ENCODE measurements around the gene DMRT1.

Gene DMRT1

GRCh38 chr9:933356-933755, 91.9 kb downstream of the DMRT1 start:
- TF ChIP-seq, protein P1, sequence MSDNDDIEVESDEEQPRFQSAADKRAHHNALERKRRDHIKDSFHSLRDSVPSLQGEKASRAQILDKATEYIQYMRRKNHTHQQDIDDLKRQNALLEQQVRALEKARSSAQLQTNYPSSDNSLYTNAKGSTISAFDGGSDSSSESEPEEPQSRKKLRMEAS (IDR thresholded peaks at IDR 0.05): no peak
- TF ChIP-seq NFIC (IDR thresholded peaks at IDR 0.05) (no peak), YY1 (IDR thresholded peaks at IDR 0.05; ENCODE audit: low read depth) (no peak), EGR1 (IDR thresholded peaks at IDR 0.05) (no peak), TCF12 (IDR thresholded peaks at IDR 0.05; ENCODE audit: low read depth) (no peak), ZBTB7A (IDR thresholded peaks at IDR 0.05; ENCODE audit: low read depth) (no peak), FOXM1 (IDR thresholded peaks at IDR 0.05; ENCODE audit: borderline replicate concordance, low read depth) (no peak), CEBPB (IDR thresholded peaks at IDR 0.05) (no peak), RAD21 (IDR thresholded peaks at IDR 0.05; ENCODE audit: low read depth) (no peak)
- TF ChIP-seq, protein P2, sequence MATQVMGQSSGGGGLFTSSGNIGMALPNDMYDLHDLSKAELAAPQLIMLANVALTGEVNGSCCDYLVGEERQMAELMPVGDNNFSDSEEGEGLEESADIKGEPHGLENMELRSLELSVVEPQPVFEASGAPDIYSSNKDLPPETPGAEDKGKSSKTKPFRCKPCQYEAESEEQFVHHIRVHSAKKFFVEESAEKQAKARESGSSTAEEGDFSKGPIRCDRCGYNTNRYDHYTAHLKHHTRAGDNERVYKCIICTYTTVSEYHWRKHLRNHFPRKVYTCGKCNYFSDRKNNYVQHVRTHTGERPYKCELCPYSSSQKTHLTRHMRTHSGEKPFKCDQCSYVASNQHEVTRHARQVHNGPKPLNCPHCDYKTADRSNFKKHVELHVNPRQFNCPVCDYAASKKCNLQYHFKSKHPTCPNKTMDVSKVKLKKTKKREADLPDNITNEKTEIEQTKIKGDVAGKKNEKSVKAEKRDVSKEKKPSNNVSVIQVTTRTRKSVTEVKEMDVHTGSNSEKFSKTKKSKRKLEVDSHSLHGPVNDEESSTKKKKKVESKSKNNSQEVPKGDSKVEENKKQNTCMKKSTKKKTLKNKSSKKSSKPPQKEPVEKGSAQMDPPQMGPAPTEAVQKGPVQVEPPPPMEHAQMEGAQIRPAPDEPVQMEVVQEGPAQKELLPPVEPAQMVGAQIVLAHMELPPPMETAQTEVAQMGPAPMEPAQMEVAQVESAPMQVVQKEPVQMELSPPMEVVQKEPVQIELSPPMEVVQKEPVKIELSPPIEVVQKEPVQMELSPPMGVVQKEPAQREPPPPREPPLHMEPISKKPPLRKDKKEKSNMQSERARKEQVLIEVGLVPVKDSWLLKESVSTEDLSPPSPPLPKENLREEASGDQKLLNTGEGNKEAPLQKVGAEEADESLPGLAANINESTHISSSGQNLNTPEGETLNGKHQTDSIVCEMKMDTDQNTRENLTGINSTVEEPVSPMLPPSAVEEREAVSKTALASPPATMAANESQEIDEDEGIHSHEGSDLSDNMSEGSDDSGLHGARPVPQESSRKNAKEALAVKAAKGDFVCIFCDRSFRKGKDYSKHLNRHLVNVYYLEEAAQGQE (IDR thresholded peaks at IDR 0.05; ENCODE audit: low read depth): no peak
- TF ChIP-seq, protein P3, sequence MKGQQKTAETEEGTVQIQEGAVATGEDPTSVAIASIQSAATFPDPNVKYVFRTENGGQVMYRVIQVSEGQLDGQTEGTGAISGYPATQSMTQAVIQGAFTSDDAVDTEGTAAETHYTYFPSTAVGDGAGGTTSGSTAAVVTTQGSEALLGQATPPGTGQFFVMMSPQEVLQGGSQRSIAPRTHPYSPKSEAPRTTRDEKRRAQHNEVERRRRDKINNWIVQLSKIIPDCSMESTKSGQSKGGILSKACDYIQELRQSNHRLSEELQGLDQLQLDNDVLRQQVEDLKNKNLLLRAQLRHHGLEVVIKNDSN (IDR thresholded peaks at IDR 0.05): no peak

DNA sequence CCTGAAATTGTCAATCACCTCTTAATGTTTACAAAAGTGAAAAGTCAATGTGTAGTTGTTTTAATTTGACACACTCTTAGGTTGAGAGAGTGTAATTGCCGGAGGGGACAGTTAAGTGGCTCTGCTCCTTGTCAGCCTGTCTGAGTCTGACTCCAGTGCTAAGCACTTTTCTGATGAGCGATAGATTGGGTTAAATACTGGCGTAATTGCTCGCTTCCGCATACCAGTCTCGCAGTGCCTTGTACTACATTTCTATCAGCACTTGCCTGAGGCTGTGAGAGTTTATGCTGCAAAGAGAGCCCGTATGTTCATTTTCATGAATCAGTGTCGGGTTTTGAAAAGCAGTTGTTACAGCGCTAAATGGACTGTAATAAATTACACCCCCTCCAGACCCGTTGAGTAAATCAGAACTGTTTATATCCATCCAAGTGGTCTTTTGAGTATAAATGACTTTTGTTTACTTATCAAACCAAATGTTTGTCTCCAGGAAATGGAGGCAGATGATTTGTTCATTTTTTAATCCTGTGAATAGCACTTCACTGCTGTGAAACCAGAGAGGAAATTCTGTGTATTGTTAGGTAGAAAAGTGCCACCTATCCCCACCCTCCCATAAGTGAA, 94.0 kb downstream of the DMRT1 start:
- TF ChIP-seq NFIC (IDR thresholded peaks at IDR 0.05) (no peak), EP300 (IDR thresholded peaks at IDR 0.05; ENCODE audit: borderline replicate concordance) (no peak), TAF1 (IDR thresholded peaks at IDR 0.05; ENCODE audit: low read depth) (no peak), TEAD4 (IDR thresholded peaks at IDR 0.05) (no peak), ZBTB7A (IDR thresholded peaks at IDR 0.05; ENCODE audit: low read depth) (no peak), CEBPB (IDR thresholded peaks at IDR 0.05) (no peak), CREB1 (IDR thresholded peaks at IDR 0.05; ENCODE audit: low read depth) (no peak), YY1 (IDR thresholded peaks at IDR 0.05; ENCODE audit: low read depth) (no peak), EGR1 (IDR thresholded peaks at IDR 0.05) (no peak), RAD21 (IDR thresholded peaks at IDR 0.05; ENCODE audit: low read depth) (no peak), TCF12 (IDR thresholded peaks at IDR 0.05; ENCODE audit: low read depth) (no peak), FOXM1 (IDR thresholded peaks at IDR 0.05; ENCODE audit: borderline replicate concordance, low read depth) (no peak)
- TF ChIP-seq, protein P3 (IDR thresholded peaks at IDR 0.05): no peak
- TF ChIP-seq, protein P2 (IDR thresholded peaks at IDR 0.05; ENCODE audit: low read depth): no peak
- TF ChIP-seq, protein P1 (IDR thresholded peaks at IDR 0.05): no peak

- no peak for TF ChIP-seq YY1 (IDR thresholded peaks at IDR 0.05; ENCODE audit: low read depth)
- no peak for TF ChIP-seq TCF12 (IDR thresholded peaks at IDR 0.05; ENCODE audit: low read depth)
- TF ChIP-seq RAD21 (IDR thresholded peaks at IDR 0.05; ENCODE audit: low read depth): no peak
- TF ChIP-seq FOXM1 (IDR thresholded peaks at IDR 0.05; ENCODE audit: borderline replicate concordance, low read depth): no peak
- TF ChIP-seq, protein P2 (IDR thresholded peaks at IDR 0.05; ENCODE audit: low read depth): no peak
Measured at GRCh38 chr9:942805-943580, 101.5 kb downstream of the DMRT1 start.

DNA sequence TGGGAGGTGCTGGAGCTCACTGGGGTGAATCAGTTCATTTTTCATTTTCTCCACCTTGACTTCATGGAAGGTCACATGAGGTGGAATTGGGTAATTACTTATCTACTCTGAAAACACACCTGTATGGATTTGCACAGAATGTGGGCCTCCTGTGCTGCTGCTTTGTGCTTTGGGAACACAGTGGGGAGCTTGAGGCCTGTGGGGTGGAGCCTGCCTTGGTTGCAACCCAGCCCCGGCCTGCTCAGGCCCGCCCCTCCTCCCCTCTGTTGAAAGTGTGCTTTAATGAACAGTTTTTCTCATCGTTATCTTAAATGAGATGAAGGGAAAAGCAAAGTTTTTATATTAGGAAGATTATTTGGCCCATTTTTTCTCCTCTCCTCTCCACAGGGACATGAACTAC, 106.5 kb downstream of the DMRT1 start:
- TF ChIP-seq EP300 (IDR thresholded peaks at IDR 0.05; ENCODE audit: borderline replicate concordance) (no peak), NFIC (IDR thresholded peaks at IDR 0.05) (no peak), CEBPB (IDR thresholded peaks at IDR 0.05) (no peak), EGR1 (IDR thresholded peaks at IDR 0.05) (no peak)

Data from Ishikawa (cell line).